IMR-90 (cell line): ENCODE data around the gene LGMN. TPM values are rescaled to one million over a fixed set of nuclear protein-coding genes. Genes with fewer than 3 reads are reported as not detected.

Experiments
- ATAC-seq: fragments of 200-7000 bp; cut with Tn5 transposase; 2 replicates; pipeline ENCODE4 v1.9.1; 2020; ENCODE audit warnings: low read depth, mild to moderate bottlenecking, moderate library complexity
- BruUV-seq: library from RNA; stranded (reverse); fragments of 400-500 nt; replicated peaks from 2 replicates; lab custom pipeline; 2021; lab: Mats Ljungman, UMichigan
- CTCF ChIA-PET: fragments of 300-600 bp; formaldehyde crosslinking; extraction: SDS; loops from one replicate; lab custom pipeline; 2021; ENCODE audit warnings: antibody characterized with exemption; lab: Yijun Ruan, JAX
- POLR2A ChIA-PET: fragments of 300-600 bp; sonication (Branson Sonifier 250); formaldehyde crosslinking; loops from one replicate; lab custom pipeline; 2022; ENCODE audit warnings: antibody characterized with exemption; ENCODE audit not compliant: unreplicated experiment; lab: Charles Lee
- DNase-seq: peaks from one replicate; pipeline ENCODE4 v3.0.0; 2013
- H2AFZ ChIP-seq: replicated peaks from 2 replicates; pipeline ENCODE3; 2013; ENCODE audit warnings: low read length, mild to moderate bottlenecking; ENCODE audit not compliant: poor library complexity
- H2AK5ac ChIP-seq: 2 replicates; pipeline ENCODE4 v1.6.1; 2013; ENCODE audit warnings: low read depth, low read length, inconsistent platforms
- H2AK9ac ChIP-seq: replicated peaks from 2 replicates; pipeline ENCODE3; 2013; ENCODE audit warnings: mild to moderate bottlenecking, low read depth, low read length, moderate library complexity; ENCODE audit not compliant: poor library complexity
- H2BK120ac ChIP-seq: 2 replicates; pipeline ENCODE4 v1.6.1; 2013; ENCODE audit warnings: low read depth, low read length, inconsistent platforms
- H2BK15ac ChIP-seq: 3 replicates; pipeline ENCODE4 v1.6.1; 2013; ENCODE audit warnings: low read depth, low read length, inconsistent platforms
- H2BK20ac ChIP-seq: 2 replicates; pipeline ENCODE4 v1.6.1; 2013; ENCODE audit warnings: low read depth, mild to moderate bottlenecking, inconsistent platforms, low read length, moderate library complexity
- H2BK5ac ChIP-seq: 2 replicates; pipeline ENCODE4 v1.6.1; 2013; ENCODE audit warnings: mild to moderate bottlenecking, low read depth, low read length, inconsistent platforms; ENCODE audit not compliant: poor library complexity, severe bottlenecking
- H3K14ac ChIP-seq: replicated peaks from 2 replicates; pipeline ENCODE4 v1.6.1; 2013; ENCODE audit warnings: low read depth, low read length, inconsistent platforms
- H3K18ac ChIP-seq: 2 replicates; pipeline ENCODE4 v1.6.1; 2013; ENCODE audit warnings: low read depth, low read length, control low read depth
- H3K23ac ChIP-seq: 2 replicates; pipeline ENCODE4 v1.6.1; 2013; ENCODE audit warnings: low read depth, low read length, inconsistent platforms
- H3K27ac ChIP-seq: 2 replicates; pipeline ENCODE4 v1.5.1; 2013; ENCODE audit warnings: mild to moderate bottlenecking, control low read depth, low read length; ENCODE audit not compliant: insufficient read depth
- H3K27me3 ChIP-seq: 2 replicates; pipeline ENCODE4 v1.6.1; 2013; ENCODE audit warnings: low read length; ENCODE audit not compliant: control insufficient read depth, insufficient read depth
- H3K36me3 ChIP-seq: 2 replicates; pipeline ENCODE4 v1.6.1; 2013; ENCODE audit warnings: low read length, mixed read lengths; ENCODE audit not compliant: control insufficient read depth, insufficient read depth
- H3K4ac ChIP-seq: 2 replicates; pipeline ENCODE4 v1.6.1; 2013; ENCODE audit warnings: low read depth, low read length, inconsistent platforms
- H3K4me1 ChIP-seq: 2 replicates; pipeline ENCODE4 v1.6.1; 2013; ENCODE audit warnings: low read length, mixed read lengths; ENCODE audit not compliant: control insufficient read depth, insufficient read depth
- H3K4me2 ChIP-seq: 2 replicates; pipeline ENCODE4 v1.6.1; 2013; ENCODE audit warnings: low read depth, mild to moderate bottlenecking, control low read depth, low read length, moderate library complexity
- H3K4me3 ChIP-seq: 2 replicates; pipeline ENCODE4 v1.5.1; 2013; ENCODE audit warnings: low read depth, mild to moderate bottlenecking, control low read depth, low read length, moderate library complexity; ENCODE audit not compliant: insufficient read depth
- H3K56ac ChIP-seq: 2 replicates; pipeline ENCODE4 v1.6.1; 2013; ENCODE audit warnings: low read length, inconsistent platforms; ENCODE audit not compliant: insufficient read depth; ENCODE audit errors: extremely low read depth
- H3K79me1 ChIP-seq, 2 experiments: 2 replicates each; pipeline ENCODE4 v1.6.1; 2013; ENCODE audit warnings: low read length in 2 of 2, inconsistent platforms in 1 of 2, low read depth in 1 of 2
- H3K9ac ChIP-seq: 2 replicates; pipeline ENCODE4 v1.6.1; 2013; ENCODE audit warnings: low read depth, low read length, control low read depth
- H3K9me1 ChIP-seq: 2 replicates; pipeline ENCODE4 v1.6.1; 2013; ENCODE audit warnings: low read length, inconsistent platforms; ENCODE audit not compliant: insufficient read depth
- H3K9me3 ChIP-seq: 2 replicates; pipeline ENCODE4 v1.6.1; 2013; ENCODE audit warnings: low read length; ENCODE audit not compliant: control insufficient read depth, insufficient read depth
- H4K20me1 ChIP-seq: 2 replicates; pipeline ENCODE4 v1.6.1; 2013; ENCODE audit warnings: low read length, inconsistent platforms; ENCODE audit not compliant: insufficient read depth
- H4K5ac ChIP-seq: 2 replicates; pipeline ENCODE4 v1.6.1; 2013; ENCODE audit warnings: mild to moderate bottlenecking, low read depth, low read length, control low read depth
- H4K8ac ChIP-seq, 2 experiments: 2 replicates each; pipeline ENCODE4 v1.6.1; 2013; ENCODE audit warnings: low read depth in 2 of 2, low read length in 2 of 2, control low read depth in 1 of 2, inconsistent platforms in 1 of 2
- H4K91ac ChIP-seq: 2 replicates; pipeline ENCODE4 v1.6.1; 2013; ENCODE audit warnings: low read depth, low read length, inconsistent platforms; ENCODE audit not compliant: insufficient read depth
- CEBPB ChIP-seq: IDR thresholded peaks from 2 replicates; pipeline ENCODE4 v1.6.1; 2012; ENCODE audit warnings: low read depth, low read length, improper control_type of control experiment
- CHD1 ChIP-seq: IDR thresholded peaks from 2 replicates; pipeline ENCODE4 v1.6.1; 2012; ENCODE audit warnings: low read depth, low read length, improper control_type of control experiment
- FOS ChIP-seq: fragments of 150-350 bp; IDR thresholded peaks from 2 replicates; pipeline ENCODE4 v1.6.1; 2016; ENCODE audit warnings: low read depth, low read length
- MAFK ChIP-seq: IDR thresholded peaks from 2 replicates; pipeline ENCODE4 v1.6.1; 2012; ENCODE audit warnings: low read depth, low read length, improper control_type of control experiment
- MXI1 ChIP-seq: IDR thresholded peaks from 2 replicates; pipeline ENCODE4 v1.6.1; 2012; ENCODE audit warnings: low read depth, mild to moderate bottlenecking, low read length, moderate library complexity, borderline replicate concordance
- NFE2L2 ChIP-seq: fragments of 150-350 bp; IDR thresholded peaks from 2 replicates; pipeline ENCODE4 v1.6.1; 2016; ENCODE audit warnings: low read depth, mild to moderate bottlenecking, low read length
- POLR2A ChIP-seq: IDR thresholded peaks from 2 replicates; pipeline ENCODE4 v1.6.1; 2012; ENCODE audit warnings: mild to moderate bottlenecking, low read depth, low read length
- RCOR1 ChIP-seq: IDR thresholded peaks from 2 replicates; pipeline ENCODE4 v1.6.1; 2012; ENCODE audit warnings: mild to moderate bottlenecking, low read length, improper control_type of control experiment; ENCODE audit not compliant: insufficient replicate concordance
- WGBS, 2 experiments: methylation state at CpG; one replicate each; pipeline versions ENCODE4 v1.1.5 to v1.1.7; 2013; ENCODE audit warnings: missing lambda C conversion rate in 2 of 2; ENCODE audit not compliant: insufficient read length in 1 of 2; ENCODE audit errors: extremely low coverage in 2 of 2; 5-methylcytosine and 5-hydroxymethylcytosine counted together
- dilution Hi-C: fragments of 300-500 bp; cut with HindIII; formaldehyde crosslinking; loops from one replicate; pipeline ENCODE4 v1.14.3; 2018; ENCODE audit warnings: low sequenced_read_pairs; ENCODE audit not compliant: unreplicated experiment
- in situ Hi-C: fragments of 300-500 bp; cut with MboI; formaldehyde crosslinking; loops from 3 replicates; pipeline ENCODE4 v1.14.3; 2019; ENCODE audit warnings: low sequenced_read_pairs, inconsistent platforms, mixed read lengths
- intact Hi-C: fragments of 100-400 bp; cut with micrococcal nuclease; formaldehyde crosslinking; loops from 2 replicates; pipeline ENCODE4 v1.10.0; 2022
- polyA plus RNA-seq, 3 experiments: library from polyadenylated mRNA; depleted of rRNA; stranded (reverse); fragments of >200 nt; gene quantifications; 2 replicates each; pipeline ENCODE4 v1.2.3, GENCODE V29; 2012; ENCODE audit warnings: low replicate concordance in 1 of 3
- total RNA-seq: library from RNA; depleted of rRNA; stranded (reverse); fragments of >200 nt; gene quantifications from 2 replicates; pipeline ENCODE4 v1.2.3, GENCODE V29; 2012
- TF ChIP-seq, protein P1 (sequence below): fragments of 150-350 bp; IDR thresholded peaks from 2 replicates; pipeline ENCODE4 v1.6.1; 2017; ENCODE audit warnings: mild to moderate bottlenecking, antibody characterized with exemption, low read length, low read depth

LGMN gene
- total and polyA plus RNA-seq, 2 of the 4 experiments (the other 2 are of a cell fraction): 19.2 to 39.3 TPM

- 20% methylated on average over 1 of the region's 5 CpGs; no CpG with 5 or more reads in 1 of the 2 experiments for whole genome bisulfite sequencing, 2 experiments
- Histone ChIP-seq H3K27ac (no peak overlapping the region), H3K4me2 (no peak overlapping the region), H2AK9ac (no peak overlapping the region), H2AK5ac (no peak overlapping the region), H3K23ac (no peak overlapping the region), H3K27me3 (peaks cover 2% of the 10 kb centered on the region), H4K91ac (no peak overlapping the region), H3K4me3 (no peak overlapping the region), H3K9me3 (no peaks in the 10 kb centered on the region), H2BK15ac (no peak overlapping the region), H3K4me1 (peaks cover 5% of the 10 kb centered on the region; the same call in 1 of the 2 replicates), H3K14ac (no peak overlapping the region), H3K36me3 (peaks cover 3% of the 10 kb centered on the region; the same call in 1 of the 2 replicates), H3K18ac (no peak overlapping the region), H3K9me1 (no peaks in the 10 kb centered on the region), H3K79me1 (no peaks in the 10 kb centered on the region), H2BK20ac (no peak overlapping the region), H4K5ac (no peak overlapping the region), H4K8ac (no peak overlapping the region), H3K9ac (no peak overlapping the region), H2BK5ac (no peak overlapping the region), H3K56ac (no peak overlapping the region), H4K20me1 (no peaks in the 10 kb centered on the region), H2BK120ac (no peak overlapping the region), H3K4ac (no peak overlapping the region), H2AFZ (no peak overlapping the region)
- POLR2A ChIA-PET: no interaction called here
- intact Hi-C loops (no loop called here), in situ Hi-C loops (no loop called here), dilution Hi-C loops (no loop called here)
- no TSS peak for BruUV-seq
- DNase-seq (no peak), ATAC-seq (no peak)
- TF ChIP-seq MXI1 (no peak), NFE2L2 (no peak), CHD1 (no peak), POLR2A (no peak), CEBPB (no peak), FOS (no peak), RCOR1 (no peak), MAFK (no peak)
- TF ChIP-seq, protein P1, sequence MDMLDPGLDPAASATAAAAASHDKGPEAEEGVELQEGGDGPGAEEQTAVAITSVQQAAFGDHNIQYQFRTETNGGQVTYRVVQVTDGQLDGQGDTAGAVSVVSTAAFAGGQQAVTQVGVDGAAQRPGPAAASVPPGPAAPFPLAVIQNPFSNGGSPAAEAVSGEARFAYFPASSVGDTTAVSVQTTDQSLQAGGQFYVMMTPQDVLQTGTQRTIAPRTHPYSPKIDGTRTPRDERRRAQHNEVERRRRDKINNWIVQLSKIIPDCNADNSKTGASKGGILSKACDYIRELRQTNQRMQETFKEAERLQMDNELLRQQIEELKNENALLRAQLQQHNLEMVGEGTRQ: no peak
- CTCF ChIA-PET: interaction anchor here (0.6 kb wide), 2 partner anchors 19 to 21 kb away, joined by 3 to 4 read pairs; no protein-coding TSS in a partner anchor
Observed at GRCh38 chr14:92694807-92695206, 53.6 kb downstream of the LGMN start.
